ENCODE measurements around the gene RCN1.

DNA sequence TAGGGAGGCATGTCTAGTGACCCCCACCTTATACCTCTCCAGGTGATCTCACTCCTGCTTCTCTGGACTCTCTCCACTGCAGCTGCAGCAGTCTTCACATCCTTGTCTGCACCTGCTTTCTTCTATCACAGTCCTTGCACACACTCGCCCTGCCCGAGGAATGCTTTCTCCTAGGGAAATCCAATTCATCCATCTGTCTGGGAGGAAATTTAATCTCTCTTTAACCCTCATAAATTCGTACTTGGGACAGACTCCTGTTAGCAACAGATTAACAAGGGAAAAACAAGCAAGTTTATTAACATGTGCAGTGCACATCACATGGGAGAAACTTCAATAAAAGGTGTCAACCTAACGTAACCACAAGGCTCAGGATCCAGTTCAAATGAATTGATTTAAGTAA is 11.3 kb upstream of the RCN1 start:
- TF ChIP-seq CTCF (IDR thresholded peaks at IDR 0.05; ENCODE audit: extremely low read depth in 1 of 2, insufficient read depth in 1 of 2, low read depth in 1 of 2, low read length in 2 of 2) (no peak), POLR2A (IDR thresholded peaks at IDR 0.05; ENCODE audit: low read depth, low read length) (no peak), JUN (IDR thresholded peaks at IDR 0.05; ENCODE audit: borderline replicate concordance, insufficient read depth, insufficient read length, low read depth) (no peak), POLR2AphosphoS5 (IDR thresholded peaks at IDR 0.05; ENCODE audit: insufficient read depth, low read depth, low read length) (no peak), EZH2 (IDR thresholded peaks at IDR 0.05; ENCODE audit: borderline replicate concordance, low read depth, low read length, severe bottlenecking) (no peak)
- TF ChIP-seq, protein P1, sequence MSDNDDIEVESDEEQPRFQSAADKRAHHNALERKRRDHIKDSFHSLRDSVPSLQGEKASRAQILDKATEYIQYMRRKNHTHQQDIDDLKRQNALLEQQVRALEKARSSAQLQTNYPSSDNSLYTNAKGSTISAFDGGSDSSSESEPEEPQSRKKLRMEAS (IDR thresholded peaks at IDR 0.05; ENCODE audit: insufficient read depth, insufficient read length) = no peak
